HG03196 (cell line): ENCODE measurements around the gene KSR1.

ENCODE experiments used
- ATAC-seq: cut with Tn5 transposase; IDR thresholded peaks from one replicate; pipeline ENCODE4 v1.9.1; 2021; ENCODE audit not compliant: unreplicated experiment

KSR1 gene

GRCh38 chr17:27471321-27472269, 15.3 kb downstream of the KSR1 start:
- peak; percentile 57 for ATAC-seq

GRCh38 chr17:27473190-27473747, 17.0 kb downstream of the KSR1 start:
- ATAC-seq = peak; percentile 35

- peak; percentile 25 for ATAC-seq
These were observed 17.7 kb downstream of the KSR1 start for GRCh38 chr17:27473748-27474609.

DNA sequence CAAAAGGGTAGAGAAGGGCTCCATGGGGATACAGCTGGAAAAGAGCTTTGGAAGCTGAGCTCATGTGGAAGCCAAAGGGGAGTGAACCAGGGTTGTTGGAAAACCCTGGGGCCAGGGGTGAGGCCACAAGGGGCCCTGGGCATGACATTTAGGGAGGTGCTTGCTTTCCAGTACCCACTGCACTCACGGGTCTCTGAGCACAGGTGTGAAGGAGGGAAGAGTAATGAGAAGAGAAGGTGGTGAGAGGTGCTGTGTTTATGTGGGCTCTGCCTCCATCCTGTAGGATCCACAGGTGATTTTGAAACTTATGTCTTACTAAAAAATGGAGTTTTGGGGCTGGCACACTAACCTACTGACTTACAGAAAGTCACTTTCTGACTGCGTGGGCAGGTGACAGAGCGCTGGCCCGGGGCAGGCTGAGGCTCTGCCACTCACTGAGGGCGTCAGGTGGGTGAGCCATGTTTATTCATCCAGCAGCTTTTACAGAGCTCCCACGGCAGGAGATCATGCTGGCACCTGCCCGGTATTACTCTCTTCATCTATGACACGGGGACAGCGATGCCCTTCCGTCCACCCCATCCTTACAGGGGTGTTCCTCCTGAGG, 18.9 kb downstream of the KSR1 start:
- no peak for ATAC-seq

DNA sequence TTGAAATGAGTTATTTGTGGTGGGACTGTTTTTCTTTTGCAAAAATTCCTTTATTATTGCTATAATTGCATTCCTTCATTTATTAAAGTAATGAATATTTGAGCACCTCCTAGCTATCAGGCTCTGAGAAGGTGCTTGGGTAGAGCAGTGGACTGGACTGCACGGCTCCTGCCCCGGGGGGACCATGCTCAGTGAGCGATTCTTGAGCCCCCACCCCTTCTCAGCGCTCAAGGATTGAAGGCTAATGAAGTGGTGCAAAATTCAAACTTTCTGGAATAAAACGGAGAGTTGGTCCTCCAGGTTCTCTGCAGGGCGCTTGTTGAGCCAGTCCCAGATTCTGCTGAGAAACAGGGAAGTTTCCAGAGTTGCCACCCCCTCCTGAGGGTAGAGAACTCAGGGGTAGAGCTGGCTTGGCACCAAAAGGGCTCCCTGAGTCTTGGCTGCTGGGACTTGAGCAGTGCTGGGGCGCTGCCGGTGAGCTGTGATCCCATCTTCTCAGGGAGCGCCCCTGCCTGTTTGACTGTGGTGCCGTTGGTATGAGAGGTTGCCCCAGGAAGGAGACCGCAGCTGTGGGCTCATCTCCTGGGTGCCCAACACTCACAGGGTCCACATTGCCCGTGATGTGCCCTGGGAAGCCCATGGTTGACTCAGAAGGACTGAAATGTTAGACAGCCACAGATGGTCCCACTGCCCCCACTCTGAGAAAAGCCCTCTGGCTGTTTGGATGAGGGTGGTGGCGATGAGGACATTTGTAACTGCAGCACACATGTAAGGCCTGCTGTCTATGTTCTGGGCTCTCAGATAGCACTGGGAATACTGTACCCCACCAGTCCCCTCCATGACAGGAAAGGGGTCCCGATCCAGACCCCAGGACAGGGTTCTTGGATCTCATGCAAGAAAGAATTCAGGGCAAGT, 20.0 kb downstream of the KSR1 start:
- ATAC-seq = no peak

GRCh38 chr17:27477050-27477888, 21.0 kb downstream of the KSR1 start:
- ATAC-seq = no peak

- no peak for ATAC-seq
These were observed 21.9 kb downstream of the KSR1 start for GRCh38 chr17:27477971-27478684.

DNA sequence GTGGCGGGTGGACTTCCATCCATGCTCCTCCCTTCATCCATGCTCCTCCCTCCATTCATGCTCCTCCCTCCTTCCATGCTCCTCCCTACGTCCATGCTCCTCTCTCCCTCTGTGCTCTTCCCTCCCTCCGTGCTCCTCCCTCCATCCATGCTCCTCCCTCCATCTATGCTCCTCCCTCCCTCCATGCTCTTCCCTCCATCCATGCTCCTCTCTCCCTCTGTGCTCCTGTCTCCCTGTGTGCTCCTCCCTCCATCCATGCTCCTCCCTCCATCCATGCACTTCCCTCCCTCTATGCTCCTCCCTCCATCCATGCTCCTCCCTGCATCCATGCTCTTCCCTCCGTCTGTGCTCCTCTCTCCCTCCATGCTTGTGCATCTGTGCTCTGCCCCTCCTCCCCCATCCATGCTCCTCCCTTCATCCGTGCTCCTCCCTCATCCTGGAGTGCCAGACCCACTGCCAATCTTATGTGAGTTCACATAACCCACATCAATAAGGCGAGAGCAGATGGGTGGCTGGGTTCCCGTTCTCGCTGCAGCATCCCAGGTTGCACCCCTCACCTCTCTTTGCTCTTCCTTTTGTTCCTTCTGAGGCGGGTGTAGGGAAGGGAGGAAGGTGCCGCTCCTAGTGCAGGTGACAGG, 22.8 kb downstream of the KSR1 start:
- no peak for ATAC-seq

DNA sequence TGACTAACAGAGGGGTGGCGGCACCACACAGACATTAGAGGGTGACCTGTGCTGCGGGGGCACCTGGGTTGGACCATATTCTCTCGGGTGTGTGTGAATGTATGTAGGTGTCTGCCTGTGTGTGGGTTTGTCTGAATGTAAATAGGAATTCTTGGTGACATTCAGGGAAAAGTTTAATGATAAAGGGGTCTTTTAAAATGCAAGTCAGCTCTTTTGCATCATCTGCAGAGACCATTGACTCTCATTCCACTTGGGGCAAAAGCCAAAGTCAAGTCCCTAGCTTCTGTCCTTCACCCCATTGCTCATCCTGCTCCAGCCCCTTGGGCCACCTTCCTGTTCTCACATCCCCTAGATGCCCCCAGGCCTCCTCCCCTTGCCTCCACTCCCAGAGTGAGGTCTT, 23.6 kb downstream of the KSR1 start:
- ATAC-seq = no peak

GRCh38 chr17:27480699-27481098, 24.5 kb downstream of the KSR1 start:
- no peak for ATAC-seq

DNA sequence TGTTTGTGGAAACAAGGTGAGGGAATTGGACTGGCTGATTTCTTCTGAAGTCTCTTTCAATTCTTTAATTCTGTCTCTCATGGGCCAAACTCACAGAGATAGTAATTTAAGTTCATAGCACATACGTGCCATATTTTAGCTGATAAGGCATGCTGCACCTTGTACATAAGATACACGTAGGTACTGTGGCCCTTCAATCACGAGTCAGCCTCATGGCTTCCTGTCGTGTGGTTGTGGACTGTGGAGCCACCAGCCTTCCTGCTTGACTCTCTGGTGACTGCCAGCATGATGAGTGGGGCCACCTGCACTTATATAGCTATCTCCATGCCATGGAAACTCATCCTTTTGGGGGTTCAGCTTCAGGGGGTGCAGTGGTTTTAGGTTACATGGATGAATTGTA, 25.1 kb downstream of the KSR1 start:
- ATAC-seq = peak; percentile 43

DNA sequence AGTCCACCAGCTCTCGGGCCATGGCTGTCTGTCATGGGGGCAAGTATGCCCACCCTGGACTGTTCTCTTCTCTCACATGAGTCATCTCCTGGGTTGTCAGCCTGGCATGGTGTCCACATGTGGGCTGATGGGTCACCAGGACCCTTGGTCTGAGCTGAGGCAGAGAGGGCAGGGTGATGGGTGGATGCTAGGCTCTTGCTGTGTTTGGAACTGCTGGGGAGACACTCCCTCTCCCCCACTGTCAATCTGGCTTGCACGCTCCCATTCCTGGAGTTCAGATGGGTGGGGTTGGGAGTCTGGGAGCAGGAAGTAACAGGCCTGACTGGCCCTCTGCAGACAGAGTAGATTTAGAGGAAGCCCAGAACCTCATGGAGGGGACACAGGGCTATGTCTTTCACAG, 28.9 kb downstream of the KSR1 start:
- no peak for ATAC-seq

GRCh38 chr17:27485716-27486495, 29.7 kb downstream of the KSR1 start:
- no peak for ATAC-seq

DNA sequence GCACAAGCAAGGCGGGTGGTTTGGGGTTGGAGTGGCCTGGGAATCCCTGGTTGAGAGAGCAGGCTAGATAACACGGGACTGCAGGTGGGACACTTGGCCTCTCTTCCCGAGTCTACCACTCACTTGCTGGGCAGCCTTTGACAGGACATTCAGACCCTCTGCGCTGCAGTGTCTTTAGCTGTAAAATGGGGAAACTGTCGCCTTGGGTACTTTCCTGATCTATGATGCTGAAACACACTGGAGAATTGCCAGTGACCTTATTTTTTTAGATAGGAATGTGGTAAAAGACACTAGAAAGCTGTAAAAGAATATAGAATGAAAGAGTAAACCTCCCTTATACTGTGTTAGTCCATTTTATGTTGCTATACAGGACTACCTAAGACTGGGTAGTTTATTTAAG, 30.5 kb downstream of the KSR1 start:
- no peak for ATAC-seq

DNA sequence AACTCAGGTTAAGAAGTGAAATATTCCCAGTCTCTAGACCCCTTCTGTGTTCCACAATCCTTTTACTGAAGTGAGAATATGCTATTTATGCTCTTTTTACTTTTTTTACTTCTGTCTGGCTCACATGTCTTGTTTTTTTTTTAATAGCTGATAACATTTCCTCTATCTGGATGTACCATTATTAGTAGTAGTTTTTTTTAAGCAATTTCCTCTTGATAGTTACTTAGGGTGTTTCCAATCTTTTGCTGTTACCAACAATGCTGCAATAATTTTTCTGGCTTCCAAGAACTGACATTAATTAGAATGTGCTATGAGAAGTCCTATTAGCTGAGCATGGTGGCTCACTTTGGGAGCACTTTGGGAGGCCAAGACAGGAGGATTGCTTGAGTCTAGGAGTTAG, 32.0 kb downstream of the KSR1 start:
- no peak for ATAC-seq

DNA sequence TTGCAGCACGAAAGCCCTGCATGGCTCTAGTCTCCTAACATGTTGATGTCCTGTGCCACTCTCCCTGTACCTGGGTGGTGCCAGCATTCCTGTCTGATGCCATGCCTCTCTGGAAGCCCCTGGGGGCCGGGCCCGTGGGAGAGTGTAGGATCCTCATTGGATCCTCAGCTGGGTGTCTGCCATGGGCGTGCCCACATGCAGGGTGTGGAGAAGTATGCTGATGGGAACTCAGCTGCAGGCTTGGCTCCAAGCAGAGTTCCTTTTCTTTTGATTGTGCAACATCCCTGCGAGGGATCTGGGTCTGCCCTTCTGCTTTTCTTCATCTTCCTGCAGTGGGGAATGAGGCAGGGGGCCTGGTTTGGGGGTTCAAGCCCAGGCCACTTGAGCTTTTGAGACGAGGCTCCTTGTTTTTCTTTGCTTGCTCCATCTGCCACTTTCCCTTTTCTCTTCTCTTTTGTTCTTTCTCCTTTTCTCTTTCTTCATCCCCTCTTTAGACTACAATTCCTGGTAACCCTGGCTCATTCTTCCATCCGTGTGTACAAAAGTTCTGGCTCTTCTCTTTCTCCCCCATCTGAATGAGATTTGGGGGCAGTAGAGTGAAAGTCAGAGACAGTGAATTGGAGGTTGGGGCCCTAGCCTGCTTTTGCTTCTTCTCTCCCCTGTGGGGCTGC, 32.9 kb downstream of the KSR1 start:
- no peak for ATAC-seq

- ATAC-seq = no peak
These were observed 34.1 kb downstream of the KSR1 start for GRCh38 chr17:27490391-27490790.
